ENCODE measurements around the gene LGALS12. TPM values are rescaled to one million over a fixed set of nuclear protein-coding genes. Genes with fewer than 3 reads are reported as not detected.

The LGALS12 gene
- total RNA-seq, 1 donor from 2014 or later = 80.9 TPM

GRCh38 chr11:63560506-63561180 is 54.8 kb downstream of the LGALS12 start:
- DNase-seq (ENCODE audit: low spot score) = no peak

- no peak for DNase-seq (ENCODE audit: low spot score)
These were observed 57.5 kb downstream of the LGALS12 start, which contains the start of gene PLAAT2 for GRCh38 chr11:63563201-63564055. Gene PLAAT2 (minus strand): TSS chr11:63563379. CDS start chr11:63563324, 55 bp downstream.

GRCh38 chr11:63564056-63564774 is 58.3 kb downstream of the LGALS12 start:
- DNase-seq (ENCODE audit: low spot score) = no peak

- no peak for DNase-seq (ENCODE audit: low spot score)
These were observed 59.0 kb downstream of the LGALS12 start for GRCh38 chr11:63564784-63565350.

Other genes with a start within 250 kb of the LGALS12 start
- not detected for gene SLC22A9, start 136.3 kb upstream of the LGALS12 start, total RNA-seq
- 39.8 TPM for gene PLAAT5, start 14.9 kb upstream of the LGALS12 start, total RNA-seq
- gene PLAAT4, start 30.7 kb downstream of the LGALS12 start, total RNA-seq = 13.0 TPM
- 0.64 TPM for gene PLAAT2, start 57.3 kb downstream of the LGALS12 start, total RNA-seq
- gene PLAAT3, start 108.3 kb downstream of the LGALS12 start, total RNA-seq = 399 TPM
- 123 TPM for gene ATL3, start 165.3 kb downstream of the LGALS12 start, total RNA-seq
- gene RTN3, start 175.4 kb downstream of the LGALS12 start, total RNA-seq = 267 TPM